ENCODE measurements around the gene TMEM120B.

GRCh38 chr12:121779422-121779895, 66.9 kb downstream of the TMEM120B start:
- TF ChIP-seq EZH2 (IDR thresholded peaks at IDR 0.05; ENCODE audit: insufficient read depth, poor library complexity, severe bottlenecking) (no peak), EZH2phosphoT487 (IDR thresholded peaks at IDR 0.05; ENCODE audit: insufficient read depth, low read depth) (no peak)
